ENCODE measurements around the gene RNASEH1.
A peak's percentile ranks its signal among the peaks of the same experiment; 100 is the strongest.
"Not testable (repeated sequence)": the region's sequence is repeated elsewhere in the genome, so short reads cannot be mapped to it uniquely, and the experiment has no call there.

Gene RNASEH1

DNA sequence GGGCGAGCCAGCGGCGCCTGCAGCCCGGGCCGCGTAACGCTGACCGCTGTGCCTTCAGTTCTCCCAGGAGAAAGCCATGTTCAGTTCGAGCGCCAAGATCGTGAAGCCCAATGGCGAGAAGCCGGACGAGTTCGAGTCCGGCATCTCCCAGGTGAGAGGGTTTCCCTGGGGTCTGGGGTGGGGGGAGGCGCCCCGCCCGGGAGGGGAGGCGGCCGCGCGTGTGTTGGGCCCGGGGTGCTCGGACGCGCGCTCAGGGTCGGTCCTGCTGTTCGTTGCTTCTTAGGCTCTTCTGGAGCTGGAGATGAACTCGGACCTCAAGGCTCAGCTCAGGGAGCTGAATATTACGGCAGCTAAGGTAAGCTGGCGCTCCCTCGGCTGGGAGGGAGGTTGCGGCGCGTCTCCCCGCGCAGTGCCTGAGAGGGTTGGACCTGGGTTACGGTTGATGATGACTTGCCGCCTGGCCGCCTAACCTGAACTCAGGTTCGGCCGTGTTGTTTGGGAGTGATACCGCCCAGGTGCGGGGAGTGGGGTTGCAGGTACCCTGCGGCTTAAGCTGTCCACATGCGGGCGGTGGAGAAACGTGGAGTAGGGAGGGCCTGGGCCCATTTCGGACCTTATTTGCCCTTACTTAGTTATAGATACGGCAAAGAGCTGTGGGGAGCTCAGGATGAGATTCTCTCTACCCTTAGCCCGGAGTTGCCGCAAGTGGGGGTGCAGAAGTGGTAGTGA lies 17.6 kb upstream of the RNASEH1 start:
- H3K9ac ChIP-seq (ENCODE audit: low read length in 2 of 2): peak overlapping the region; percentile 90 to 93
- peak overlapping the region; percentile 70 to 84 for H3K4me3 ChIP-seq (ENCODE audit: low read length in 2 of 2)
- H3K27ac ChIP-seq (ENCODE audit: low read length): peak overlapping the region; percentile 84
- H3K4me1 ChIP-seq (ENCODE audit: control insufficient read depth, insufficient read depth, low read length): peaks cover 12% of the 10 kb centered on the region
- H3K27me3 ChIP-seq (ENCODE audit: control insufficient read depth in 1 of 2, insufficient read depth in 2 of 2, low read length in 2 of 2): no peaks in the 10 kb centered on the region
- no peaks in the 10 kb centered on the region for H3K9me3 ChIP-seq (ENCODE audit: control insufficient read depth in 2 of 2, low read length in 2 of 2)
- peaks cover 16 to 37% of the 10 kb centered on the region in 2 donors for H3K36me3 ChIP-seq (ENCODE audit: control insufficient read depth in 2 of 2, insufficient read depth in 2 of 2, low read length in 2 of 2)

DNA sequence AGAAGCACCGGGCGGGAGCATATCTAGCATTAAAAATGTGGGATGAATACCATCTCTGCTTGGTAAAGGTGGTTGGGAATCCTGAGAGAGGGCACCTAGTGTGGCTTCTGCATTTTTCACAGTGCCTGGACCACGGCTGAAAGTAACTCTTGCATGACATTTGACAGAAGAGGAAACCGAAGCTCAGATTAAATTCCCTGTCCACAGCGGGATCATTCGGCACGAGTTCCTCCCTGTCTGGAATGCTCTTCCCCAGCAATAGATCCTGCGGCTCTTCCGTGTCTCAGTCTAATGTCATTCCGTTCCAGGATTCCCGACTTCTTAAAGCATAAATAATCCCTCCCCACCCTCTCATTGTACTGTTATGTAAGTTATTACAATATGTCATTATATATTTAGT lies 16.0 kb upstream of the RNASEH1 start:
- H3K27ac ChIP-seq (ENCODE audit: low read length): no peak overlapping the region
- H3K27me3 ChIP-seq (ENCODE audit: control insufficient read depth in 1 of 2, insufficient read depth in 2 of 2, low read length in 2 of 2): no peaks in the 10 kb centered on the region
- H3K4me1 ChIP-seq (ENCODE audit: control insufficient read depth, insufficient read depth, low read length): peaks cover 12% of the 10 kb centered on the region
- H3K36me3 ChIP-seq (ENCODE audit: control insufficient read depth in 2 of 2, insufficient read depth in 2 of 2, low read length in 2 of 2): peaks cover 7 to 22% of the 10 kb centered on the region in 2 donors
- H3K9me3 ChIP-seq (ENCODE audit: control insufficient read depth in 2 of 2, low read length in 2 of 2): no peaks in the 10 kb centered on the region
- no peak overlapping the region for H3K4me3 ChIP-seq (ENCODE audit: low read length in 2 of 2)
- H3K9ac ChIP-seq (ENCODE audit: low read length in 2 of 2): no peak overlapping the region

DNA sequence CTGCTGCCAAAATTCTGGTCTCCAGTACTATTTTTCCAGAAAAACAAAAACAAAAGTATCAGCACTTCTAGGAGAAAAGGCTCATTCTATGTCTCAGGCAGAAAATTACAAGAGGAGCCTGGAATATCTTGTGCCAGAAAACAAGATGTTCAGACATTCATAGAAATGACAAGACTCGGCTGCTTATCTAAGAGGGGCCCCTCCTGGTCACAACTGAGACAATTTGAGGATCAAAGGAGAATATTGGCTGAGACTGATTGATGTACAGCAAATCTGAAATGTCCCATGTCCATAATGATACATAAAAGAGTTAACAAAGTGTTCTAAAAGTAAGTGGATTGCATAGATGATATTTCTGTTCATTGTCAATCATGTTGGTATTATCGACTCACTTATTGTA lies 14.5 kb upstream of the RNASEH1 start:
- no peak overlapping the region for H3K9ac ChIP-seq (ENCODE audit: low read length in 2 of 2)
- H3K27me3 ChIP-seq (ENCODE audit: control insufficient read depth in 1 of 2, insufficient read depth in 2 of 2, low read length in 2 of 2): no peaks in the 10 kb centered on the region
- H3K36me3 ChIP-seq (ENCODE audit: control insufficient read depth in 2 of 2, insufficient read depth in 2 of 2, low read length in 2 of 2): peaks cover 7 to 12% of the 10 kb centered on the region in 2 donors
- H3K27ac ChIP-seq (ENCODE audit: low read length): no peak overlapping the region
- H3K4me3 ChIP-seq (ENCODE audit: low read length in 2 of 2): no peak overlapping the region
- no peaks in the 10 kb centered on the region for H3K9me3 ChIP-seq (ENCODE audit: control insufficient read depth in 2 of 2, low read length in 2 of 2)
- H3K4me1 ChIP-seq (ENCODE audit: control insufficient read depth, insufficient read depth, low read length): peaks cover 12% of the 10 kb centered on the region

DNA sequence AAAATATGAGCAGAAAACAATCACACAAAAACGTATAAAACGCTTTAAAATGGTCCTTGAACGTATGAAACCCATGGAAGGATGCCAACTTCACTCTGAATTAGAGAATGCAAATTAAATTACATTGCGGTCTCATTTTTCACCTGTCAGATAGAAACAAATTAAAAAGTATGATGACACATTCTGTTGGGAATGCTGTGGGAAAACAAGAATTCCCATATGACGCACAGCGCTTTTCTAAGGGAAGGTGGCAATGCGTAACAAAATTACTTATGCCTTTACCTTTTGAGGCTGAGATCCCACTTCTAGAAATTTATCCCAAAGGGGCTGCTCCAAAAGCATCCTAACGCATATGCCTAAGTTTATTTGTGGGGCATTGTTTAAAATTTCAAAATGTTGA lies 13.2 kb upstream of the RNASEH1 start:
- no peak overlapping the region for H3K27ac ChIP-seq (ENCODE audit: low read length)
- H3K4me3 ChIP-seq (ENCODE audit: low read length in 2 of 2): no peak overlapping the region
- H3K27me3 ChIP-seq (ENCODE audit: control insufficient read depth in 1 of 2, insufficient read depth in 2 of 2, low read length in 2 of 2): no peaks in the 10 kb centered on the region
- H3K9ac ChIP-seq (ENCODE audit: low read length in 2 of 2): no peak overlapping the region
- H3K4me1 ChIP-seq (ENCODE audit: control insufficient read depth, insufficient read depth, low read length): peaks cover 7% of the 10 kb centered on the region
- peaks cover 0 to under 1% of the 10 kb centered on the region in 2 donors for H3K36me3 ChIP-seq (ENCODE audit: control insufficient read depth in 2 of 2, insufficient read depth in 2 of 2, low read length in 2 of 2)
- no peaks in the 10 kb centered on the region for H3K9me3 ChIP-seq (ENCODE audit: control insufficient read depth in 2 of 2, low read length in 2 of 2)

DNA sequence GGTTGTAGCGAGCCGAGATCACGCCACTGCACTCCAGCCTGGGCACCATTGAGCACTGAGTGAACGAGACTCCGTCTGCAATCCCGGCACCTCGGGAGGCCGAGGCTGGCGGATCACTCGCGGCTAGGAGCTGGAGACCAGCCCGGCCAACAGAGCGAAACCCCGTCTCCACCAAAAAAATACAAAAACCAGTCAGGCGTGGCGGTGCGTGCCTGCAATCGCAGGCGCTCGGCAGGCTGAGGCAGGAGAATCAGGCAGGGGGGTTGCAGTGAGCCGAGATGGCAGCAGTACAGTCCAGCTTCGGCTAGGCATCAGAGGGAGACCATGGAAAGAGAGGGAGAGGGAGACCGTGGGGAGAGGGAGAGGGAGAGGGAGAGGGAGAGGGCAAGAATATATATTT lies 11.5 kb upstream of the RNASEH1 start:
- H3K27me3 ChIP-seq (ENCODE audit: control insufficient read depth in 1 of 2, insufficient read depth in 2 of 2, low read length in 2 of 2); H3K9me3 ChIP-seq (ENCODE audit: control insufficient read depth in 2 of 2, low read length in 2 of 2); H3K4me3 ChIP-seq (ENCODE audit: low read length in 2 of 2); H3K27ac ChIP-seq (ENCODE audit: low read length); H3K4me1 ChIP-seq (ENCODE audit: control insufficient read depth, insufficient read depth, low read length); H3K36me3 ChIP-seq (ENCODE audit: control insufficient read depth in 2 of 2, insufficient read depth in 2 of 2, low read length in 2 of 2); H3K9ac ChIP-seq (ENCODE audit: low read length in 2 of 2): not testable (repeated sequence)

DNA sequence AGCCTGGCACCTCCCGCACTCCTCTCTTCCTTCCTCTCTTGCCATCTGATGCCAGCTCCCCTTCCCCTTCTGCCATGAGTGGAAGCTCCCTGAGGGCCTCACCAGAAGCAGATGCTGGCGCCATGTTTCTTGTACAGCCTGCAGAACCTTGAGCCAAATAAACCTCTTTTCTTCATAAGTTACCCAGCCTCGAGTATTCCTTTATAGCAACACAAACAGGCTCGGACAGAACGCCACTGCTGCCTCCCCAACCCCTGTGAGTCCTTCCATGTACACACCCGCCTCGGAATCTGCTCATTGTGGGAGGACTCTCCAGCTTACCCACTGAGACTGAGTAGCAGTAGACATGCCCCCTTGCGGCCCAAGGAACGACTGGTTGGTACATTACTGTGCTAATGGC lies 8.7 kb upstream of the RNASEH1 start:
- H3K27me3 ChIP-seq (ENCODE audit: control insufficient read depth in 1 of 2, insufficient read depth in 2 of 2, low read length in 2 of 2): no peaks in the 10 kb centered on the region

DNA sequence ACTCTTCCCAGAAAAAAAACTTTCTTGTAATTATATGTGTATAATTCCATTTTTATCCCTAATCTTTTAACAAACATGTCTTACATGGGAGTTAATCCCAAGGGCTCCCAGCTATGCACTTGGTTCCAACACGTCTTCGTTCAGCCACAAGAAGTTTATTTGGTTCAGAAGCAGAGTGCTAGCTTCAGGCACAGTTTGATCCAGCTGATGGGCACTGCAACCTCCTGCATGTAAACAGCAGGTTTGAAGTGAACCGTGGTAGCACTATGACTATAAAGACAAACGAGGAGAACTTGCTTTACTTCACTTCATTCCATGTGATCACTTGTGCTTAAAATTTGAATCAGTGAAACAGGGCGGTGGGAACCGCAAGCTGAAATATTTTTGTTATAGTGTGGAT lies 7.0 kb upstream of the RNASEH1 start:
- Histone ChIP-seq H3K27me3 (ENCODE audit: control insufficient read depth in 1 of 2, insufficient read depth in 2 of 2, low read length in 2 of 2) (no peaks in the 10 kb centered on the region), H3K36me3 (ENCODE audit: control insufficient read depth in 2 of 2, insufficient read depth in 2 of 2, low read length in 2 of 2) (no peaks in the 10 kb centered on the region), H3K4me3 (ENCODE audit: low read length in 2 of 2) (no peak overlapping the region), H3K9me3 (ENCODE audit: control insufficient read depth in 2 of 2, low read length in 2 of 2) (no peaks in the 10 kb centered on the region), H3K27ac (ENCODE audit: low read length) (no peak overlapping the region), H3K4me1 (ENCODE audit: control insufficient read depth, insufficient read depth, low read length) (no peaks in the 10 kb centered on the region), H3K9ac (ENCODE audit: low read length in 2 of 2) (no peak overlapping the region)

More for the DNA sequence above, 8.7 kb upstream of the RNASEH1 start:
- H3K9me3 ChIP-seq (ENCODE audit: control insufficient read depth in 2 of 2, low read length in 2 of 2): no peaks in the 10 kb centered on the region
- H3K4me3 ChIP-seq (ENCODE audit: low read length in 2 of 2): no peak overlapping the region
- H3K9ac ChIP-seq (ENCODE audit: low read length in 2 of 2): no peak overlapping the region
- no peaks in the 10 kb centered on the region for H3K36me3 ChIP-seq (ENCODE audit: control insufficient read depth in 2 of 2, insufficient read depth in 2 of 2, low read length in 2 of 2)
- no peak overlapping the region for H3K27ac ChIP-seq (ENCODE audit: low read length)
- no peaks in the 10 kb centered on the region for H3K4me1 ChIP-seq (ENCODE audit: control insufficient read depth, insufficient read depth, low read length)

DNA sequence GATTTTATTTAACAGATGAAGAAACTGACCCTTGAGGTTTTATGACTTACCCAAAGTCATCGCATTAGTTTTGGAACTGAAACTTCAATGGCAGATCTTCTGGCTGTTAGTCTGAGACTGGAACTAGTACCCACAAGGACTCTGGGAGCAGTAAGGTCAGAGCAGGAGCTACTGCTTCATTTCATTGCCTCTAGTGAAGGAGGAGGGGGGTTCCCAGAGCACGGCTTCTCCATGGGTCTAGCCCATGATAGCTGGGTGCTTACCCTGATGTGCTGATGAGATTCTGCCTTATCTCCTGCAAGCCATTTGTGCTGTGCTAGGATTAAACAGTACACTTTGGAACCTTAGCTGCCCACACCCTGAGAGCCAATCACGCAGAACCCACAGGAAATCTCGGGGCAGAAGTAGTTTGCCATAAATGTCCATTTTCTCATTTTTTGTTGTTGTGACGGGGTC lies 5.4 kb upstream of the RNASEH1 start:
- H3K9me3 ChIP-seq (ENCODE audit: control insufficient read depth in 2 of 2, low read length in 2 of 2): no peaks in the 10 kb centered on the region
- H3K36me3 ChIP-seq (ENCODE audit: control insufficient read depth in 2 of 2, insufficient read depth in 2 of 2, low read length in 2 of 2): no peaks in the 10 kb centered on the region
- no peak overlapping the region for H3K4me3 ChIP-seq (ENCODE audit: low read length in 2 of 2)
- H3K27ac ChIP-seq (ENCODE audit: low read length): no peak overlapping the region
- no peak overlapping the region for H3K9ac ChIP-seq (ENCODE audit: low read length in 2 of 2)
- H3K4me1 ChIP-seq (ENCODE audit: control insufficient read depth, insufficient read depth, low read length): peaks cover 2% of the 10 kb centered on the region
- H3K27me3 ChIP-seq (ENCODE audit: control insufficient read depth in 1 of 2, insufficient read depth in 2 of 2, low read length in 2 of 2): no peaks in the 10 kb centered on the region

DNA sequence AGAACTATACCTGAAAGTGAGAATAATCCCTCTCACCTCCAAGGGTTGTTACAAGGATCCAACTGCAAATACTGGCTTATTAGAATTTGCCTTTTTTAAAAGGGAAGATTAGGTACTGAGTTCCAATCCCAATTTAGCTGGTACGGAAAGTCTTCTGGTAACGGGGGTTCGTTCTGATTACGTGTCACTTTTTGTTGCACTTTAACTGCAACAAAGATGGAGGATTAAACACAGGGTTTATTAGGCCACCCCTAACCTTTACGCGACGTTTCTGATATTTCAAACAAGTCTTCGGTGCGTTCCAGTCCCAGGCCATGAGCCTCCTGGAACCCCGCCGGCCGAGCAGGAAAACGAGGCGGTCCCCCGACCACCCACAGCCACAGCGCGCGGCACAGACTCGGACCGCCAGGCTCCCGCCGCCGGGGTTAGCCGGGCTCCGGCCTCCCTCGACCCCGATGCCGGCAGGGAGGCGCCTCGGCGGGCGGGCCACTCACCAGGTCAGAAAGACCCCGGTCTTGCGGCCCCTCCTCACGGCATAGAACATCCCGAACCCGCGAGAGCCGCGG lies 411 bp downstream of the RNASEH1 start:
- Histone ChIP-seq H3K9me3 (ENCODE audit: control insufficient read depth in 2 of 2, low read length in 2 of 2) (no peaks in the 10 kb centered on the region), H3K4me1 (ENCODE audit: control insufficient read depth, insufficient read depth, low read length) (peaks cover 9% of the 10 kb centered on the region), H3K27ac (ENCODE audit: low read length) (peak overlapping the region; percentile 89), H3K36me3 (ENCODE audit: control insufficient read depth in 2 of 2, insufficient read depth in 2 of 2, low read length in 2 of 2) (peaks cover 16 to 18% of the 10 kb centered on the region in 2 donors), H3K4me3 (ENCODE audit: low read length in 2 of 2) (peak overlapping the region; percentile 76 to 78), H3K27me3 (ENCODE audit: control insufficient read depth in 1 of 2, insufficient read depth in 2 of 2, low read length in 2 of 2) (no peaks in the 10 kb centered on the region), H3K9ac (ENCODE audit: low read length in 2 of 2) (peak overlapping the region; percentile 92 to 94)

DNA sequence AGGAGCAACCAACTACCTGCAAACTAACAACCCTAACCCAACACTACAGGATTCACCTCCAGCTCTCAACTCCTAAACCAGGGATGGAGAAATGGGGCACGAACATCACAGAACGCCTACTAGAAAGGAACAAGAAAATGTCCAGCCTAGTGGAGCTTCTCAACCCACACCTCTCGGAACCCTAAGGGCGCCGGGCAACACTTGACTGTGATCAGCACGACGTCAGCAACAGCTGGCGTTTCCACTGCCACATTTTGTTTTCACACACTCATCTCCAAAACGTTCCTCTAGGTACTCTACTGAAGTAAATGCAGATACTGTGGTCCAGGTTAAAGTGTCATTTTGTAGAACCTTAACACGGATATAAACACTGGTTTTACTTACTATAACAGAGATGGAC lies 4.2 kb downstream of the RNASEH1 start:
- H3K4me3 ChIP-seq (ENCODE audit: low read length in 2 of 2): no peak overlapping the region
- H3K27me3 ChIP-seq (ENCODE audit: control insufficient read depth in 1 of 2, insufficient read depth in 2 of 2, low read length in 2 of 2): no peaks in the 10 kb centered on the region
- no peaks in the 10 kb centered on the region for H3K9me3 ChIP-seq (ENCODE audit: control insufficient read depth in 2 of 2, low read length in 2 of 2)
- peaks cover 40 to 43% of the 10 kb centered on the region in 2 donors for H3K36me3 ChIP-seq (ENCODE audit: control insufficient read depth in 2 of 2, insufficient read depth in 2 of 2, low read length in 2 of 2)
- H3K27ac ChIP-seq (ENCODE audit: low read length): no peak overlapping the region
- H3K9ac ChIP-seq (ENCODE audit: low read length in 2 of 2): no peak overlapping the region
- peaks cover 9% of the 10 kb centered on the region for H3K4me1 ChIP-seq (ENCODE audit: control insufficient read depth, insufficient read depth, low read length)

DNA sequence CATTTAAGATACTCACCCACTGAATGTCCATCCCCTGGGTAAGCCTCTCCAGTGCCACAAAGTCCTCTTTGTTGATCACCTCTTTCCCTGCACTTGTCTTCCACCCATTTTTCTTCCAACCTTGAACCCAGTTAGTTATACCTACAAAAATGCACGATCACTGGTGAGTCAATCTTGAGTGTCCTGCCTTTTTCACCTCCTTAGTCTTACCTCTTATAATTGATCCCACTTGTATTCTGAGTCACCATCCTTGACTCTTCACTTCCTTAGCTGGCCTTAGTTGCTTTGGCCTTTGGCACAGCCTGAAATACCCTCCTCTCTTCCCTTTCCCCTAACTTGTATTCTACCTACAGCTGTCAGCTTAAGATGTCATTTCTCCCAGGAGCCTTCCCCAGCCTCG lies 10.2 kb downstream of the RNASEH1 start:
- H3K4me3 ChIP-seq (ENCODE audit: low read length in 2 of 2): no peak overlapping the region
- no peaks in the 10 kb centered on the region for H3K27me3 ChIP-seq (ENCODE audit: control insufficient read depth in 1 of 2, insufficient read depth in 2 of 2, low read length in 2 of 2)
- H3K4me1 ChIP-seq (ENCODE audit: control insufficient read depth, insufficient read depth, low read length): no peaks in the 10 kb centered on the region
- H3K9me3 ChIP-seq (ENCODE audit: control insufficient read depth in 2 of 2, low read length in 2 of 2): no peaks in the 10 kb centered on the region
- H3K9ac ChIP-seq (ENCODE audit: low read length in 2 of 2): no peak overlapping the region
- no peak overlapping the region for H3K27ac ChIP-seq (ENCODE audit: low read length)
- peaks cover 54 to 69% of the 10 kb centered on the region in 2 donors for H3K36me3 ChIP-seq (ENCODE audit: control insufficient read depth in 2 of 2, insufficient read depth in 2 of 2, low read length in 2 of 2)
